ENCODE measurements around the gene STT3B.

STT3B gene

GRCh38 chr3:31550452-31551251 lies 17.9 kb downstream of the STT3B start:
- H3K4me3 ChIP-seq (ENCODE audit: low read depth, low read length): no peak overlapping the region

- H3K4me3 ChIP-seq (ENCODE audit: low read depth, low read length): no peak overlapping the region
These were observed 18.9 kb downstream of the STT3B start for GRCh38 chr3:31551646-31552045.

- H3K4me3 ChIP-seq (ENCODE audit: low read depth, low read length): no peak overlapping the region
These were observed 19.4 kb downstream of the STT3B start for GRCh38 chr3:31552103-31552502.

GRCh38 chr3:31553258-31553657 lies 20.5 kb downstream of the STT3B start:
- H3K4me3 ChIP-seq (ENCODE audit: low read depth, low read length): no peak overlapping the region

GRCh38 chr3:31555204-31555603 lies 22.5 kb downstream of the STT3B start:
- H3K4me3 ChIP-seq (ENCODE audit: low read depth, low read length): no peak overlapping the region

GRCh38 chr3:31559872-31560534 lies 27.3 kb downstream of the STT3B start:
- no peak overlapping the region for H3K4me3 ChIP-seq (ENCODE audit: low read depth, low read length)

GRCh38 chr3:31561891-31562290 lies 29.2 kb downstream of the STT3B start:
- no peak overlapping the region for H3K4me3 ChIP-seq (ENCODE audit: low read depth, low read length)

GRCh38 chr3:31562525-31562924 lies 29.8 kb downstream of the STT3B start:
- H3K4me3 ChIP-seq (ENCODE audit: low read depth, low read length): no peak overlapping the region

GRCh38 chr3:31565288-31565687 lies 32.6 kb downstream of the STT3B start:
- H3K4me3 ChIP-seq (ENCODE audit: low read depth, low read length): no peak overlapping the region

GRCh38 chr3:31567036-31567435 lies 34.3 kb downstream of the STT3B start:
- H3K4me3 ChIP-seq (ENCODE audit: low read depth, low read length): no peak overlapping the region

- no peak overlapping the region for H3K4me3 ChIP-seq (ENCODE audit: low read depth, low read length)
These were observed 35.9 kb downstream of the STT3B start for GRCh38 chr3:31568649-31569048.

- no peak overlapping the region for H3K4me3 ChIP-seq (ENCODE audit: low read depth, low read length)
These were observed 38.6 kb downstream of the STT3B start for GRCh38 chr3:31571325-31571724.

- H3K4me3 ChIP-seq (ENCODE audit: low read depth, low read length): no peak overlapping the region
These were observed 39.7 kb downstream of the STT3B start for GRCh38 chr3:31572236-31573004.

- H3K4me3 ChIP-seq (ENCODE audit: low read depth, low read length): no peak overlapping the region
These were observed 40.5 kb downstream of the STT3B start for GRCh38 chr3:31573036-31573779.

GRCh38 chr3:31575448-31575847 lies 42.7 kb downstream of the STT3B start:
- no peak overlapping the region for H3K4me3 ChIP-seq (ENCODE audit: low read depth, low read length)

- H3K4me3 ChIP-seq (ENCODE audit: low read depth, low read length): no peak overlapping the region
These were observed 43.8 kb downstream of the STT3B start for GRCh38 chr3:31576521-31576920.

GRCh38 chr3:31577232-31577631 lies 44.5 kb downstream of the STT3B start:
- no peak overlapping the region for H3K4me3 ChIP-seq (ENCODE audit: low read depth, low read length)

- H3K4me3 ChIP-seq (ENCODE audit: low read depth, low read length): no peak overlapping the region
These were observed 47.1 kb downstream of the STT3B start for GRCh38 chr3:31579828-31580227.

GRCh38 chr3:31580645-31581044 lies 47.9 kb downstream of the STT3B start:
- H3K4me3 ChIP-seq (ENCODE audit: low read depth, low read length): no peak overlapping the region

- no peak overlapping the region for H3K4me3 ChIP-seq (ENCODE audit: low read depth, low read length)
These were observed 48.9 kb downstream of the STT3B start for GRCh38 chr3:31581660-31582059.

- no peak overlapping the region for H3K4me3 ChIP-seq (ENCODE audit: low read depth, low read length)
These were observed 56.5 kb downstream of the STT3B start for GRCh38 chr3:31589228-31589627.

Measured in iPS-11a (cell line).